CD4-positive, alpha-beta T cell treated with Interleukin-2 at 100 ng/mL for 4 hours (primary cell): ENCODE data around the gene PTCH2.
"Not testable (repeated sequence)": the region's sequence is repeated elsewhere in the genome, so short reads cannot be mapped to it uniquely, and the experiment has no call there.

ENCODE experiments used
- DNase-seq: peaks from one replicate; pipeline ENCODE4 v3.0.0-alpha.2; 2020; ENCODE audit warnings: low spot score

The PTCH2 gene

DNA sequence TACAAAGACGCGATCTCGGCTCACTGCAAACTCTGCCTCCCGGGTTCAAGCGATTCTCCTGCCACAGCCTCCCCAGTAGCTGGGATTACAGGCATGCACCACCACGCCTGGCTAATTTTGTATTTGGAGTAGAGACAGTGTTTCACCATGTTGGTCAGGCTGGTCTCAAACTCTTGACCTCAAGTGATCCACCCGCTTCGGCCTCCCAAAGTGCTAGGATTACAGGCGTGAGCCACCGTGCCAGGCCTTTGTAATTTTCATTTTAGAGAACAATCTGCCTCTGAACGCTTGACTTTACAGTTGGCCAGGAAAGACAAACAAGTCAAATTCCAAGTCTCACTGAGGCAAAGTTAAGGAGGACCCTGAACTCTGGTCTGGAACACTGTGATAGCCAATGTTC lies 4.8 kb downstream of the PTCH2 start:
- DNase-seq, result not testable (repeated sequence)

DNA sequence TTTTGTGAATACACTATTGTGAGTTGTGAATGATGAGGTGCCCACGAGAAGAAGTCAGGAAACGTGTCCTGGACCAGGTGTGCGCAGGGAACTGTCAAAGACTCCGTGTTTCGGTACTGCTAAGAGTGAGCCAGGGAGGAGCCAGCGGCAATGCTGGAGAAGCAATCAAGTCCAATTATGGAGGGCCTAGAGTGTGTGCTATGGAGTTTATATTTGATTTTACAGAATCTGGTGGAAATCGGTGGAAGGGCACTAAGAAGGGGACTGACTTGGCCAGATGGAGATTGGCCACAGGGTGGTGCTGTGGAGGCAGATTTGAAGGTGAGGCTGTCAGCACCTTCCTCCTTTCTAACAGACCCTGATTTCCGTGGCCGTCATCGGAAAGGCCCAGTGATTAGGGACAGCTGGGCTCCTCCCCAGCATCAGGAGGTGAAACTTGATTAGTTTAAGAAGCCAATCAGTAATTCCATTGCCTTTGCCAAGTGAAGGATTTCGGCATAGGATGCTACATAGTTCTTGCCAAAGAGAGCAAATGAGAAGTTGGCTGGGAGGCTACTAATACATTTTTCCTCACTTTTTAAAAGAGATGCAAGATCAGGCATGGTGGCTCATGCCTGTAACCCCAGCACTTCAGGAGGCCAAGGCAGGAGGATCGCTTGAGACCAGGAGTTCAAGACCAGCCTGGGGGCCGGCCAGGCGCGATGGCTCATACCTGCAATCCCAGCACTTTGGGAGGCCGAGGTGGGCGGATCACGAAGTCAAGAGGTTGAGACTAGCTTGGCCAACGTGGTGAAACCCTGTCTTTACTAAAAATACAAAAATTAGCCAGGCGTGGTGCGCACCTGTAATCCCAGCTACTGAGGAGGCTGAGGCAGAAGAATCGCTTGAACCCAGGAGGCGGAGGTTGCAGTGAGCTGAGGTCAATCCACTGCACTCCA lies 7.0 kb downstream of the PTCH2 start:
- DNase-seq, result peak; percentile 88

DNA sequence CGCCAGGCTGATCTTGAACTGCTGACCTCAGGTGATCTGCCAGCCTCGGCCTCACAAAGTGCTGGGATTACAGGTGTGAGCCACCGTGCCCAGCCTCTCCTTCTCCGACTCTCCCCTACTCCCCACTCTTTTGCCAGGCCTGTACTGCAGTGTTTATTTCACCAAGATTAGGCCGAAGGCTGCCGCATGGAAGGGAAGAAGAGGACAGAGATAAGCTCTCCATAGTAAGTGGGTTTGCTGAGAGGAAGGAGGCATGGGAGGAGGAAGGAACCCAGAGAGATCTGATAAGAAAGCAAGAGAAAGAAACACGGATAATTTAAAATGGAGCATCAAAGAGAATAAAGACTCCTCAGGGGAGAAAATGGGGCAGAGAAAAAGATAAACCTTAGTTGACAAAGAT lies 8.7 kb downstream of the PTCH2 start:
- no peak for DNase-seq

DNA sequence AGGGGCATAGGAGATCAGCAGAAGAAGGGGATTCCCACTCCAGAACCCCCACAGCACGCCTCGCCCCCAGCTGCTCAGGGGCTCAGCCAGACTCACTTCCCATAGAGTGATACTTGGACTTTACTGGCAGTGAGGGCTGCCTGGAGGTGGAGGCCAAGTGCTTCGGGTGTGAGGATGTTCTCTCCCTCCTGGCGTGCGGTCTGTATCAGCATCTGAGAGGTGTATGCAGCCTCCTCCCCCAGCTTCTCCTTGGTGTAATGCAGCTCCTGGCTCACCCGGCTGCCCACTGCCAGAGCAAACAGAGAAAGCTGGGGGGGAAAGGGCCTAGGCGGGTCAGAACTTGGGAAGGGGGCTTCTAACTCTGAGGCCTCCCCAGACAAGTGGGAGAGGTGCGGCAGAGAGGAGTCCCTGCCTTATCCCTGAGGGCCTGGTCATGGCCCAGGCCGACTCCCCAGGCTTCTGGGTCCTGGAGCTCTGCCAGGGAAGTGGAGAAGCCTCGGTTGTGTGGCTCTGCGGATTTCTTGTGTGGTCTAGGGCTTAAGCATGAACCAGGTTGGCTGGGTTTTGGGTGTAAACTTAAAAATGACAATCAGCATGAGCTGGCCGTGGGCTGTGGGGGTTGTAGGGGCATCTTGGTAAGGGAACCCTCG lies 10.9 kb downstream of the PTCH2 start:
- DNase-seq, result no peak

DNA sequence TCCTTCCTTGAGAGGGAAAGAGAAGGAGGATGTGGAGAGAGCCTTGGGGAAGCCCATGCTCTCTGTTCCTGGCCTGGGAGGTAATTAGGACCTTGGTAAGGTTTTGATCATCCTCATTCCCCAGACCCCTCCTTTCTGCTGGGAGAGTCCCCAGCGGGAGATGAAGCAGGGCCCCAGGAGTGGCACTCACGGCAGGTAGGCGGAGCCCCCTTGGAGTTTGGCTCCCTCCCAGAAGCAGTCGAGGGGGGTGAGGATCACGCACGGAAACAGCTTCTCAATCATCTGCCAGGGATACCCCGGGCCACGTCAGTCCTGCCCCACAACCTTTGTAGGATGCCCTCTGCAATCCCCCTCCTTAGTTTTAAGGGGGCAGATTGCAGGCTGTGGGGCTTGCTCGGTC lies 11.5 kb downstream of the PTCH2 start:
- no peak for DNase-seq

DNA sequence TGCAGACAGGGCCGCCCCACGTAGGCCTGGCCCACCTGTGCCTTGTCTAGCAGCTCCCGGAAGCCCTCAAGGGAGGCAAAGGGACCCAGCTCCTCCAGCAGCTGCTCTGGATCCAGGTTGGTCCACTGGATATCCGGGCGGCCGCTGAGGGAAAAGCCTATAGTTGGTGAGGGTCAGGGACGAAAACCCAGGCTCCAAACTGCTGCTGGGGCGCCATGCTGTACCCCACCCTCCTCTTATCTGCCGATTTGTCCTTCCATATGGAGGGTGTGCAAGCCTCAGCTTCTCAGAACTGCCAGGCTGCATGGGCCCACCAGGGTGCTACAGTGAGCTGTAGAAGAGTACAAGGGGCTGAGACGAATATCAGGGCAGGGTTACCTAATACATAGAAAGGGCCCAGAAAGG lies 12.2 kb downstream of the PTCH2 start:
- DNase-seq, result no peak

DNA sequence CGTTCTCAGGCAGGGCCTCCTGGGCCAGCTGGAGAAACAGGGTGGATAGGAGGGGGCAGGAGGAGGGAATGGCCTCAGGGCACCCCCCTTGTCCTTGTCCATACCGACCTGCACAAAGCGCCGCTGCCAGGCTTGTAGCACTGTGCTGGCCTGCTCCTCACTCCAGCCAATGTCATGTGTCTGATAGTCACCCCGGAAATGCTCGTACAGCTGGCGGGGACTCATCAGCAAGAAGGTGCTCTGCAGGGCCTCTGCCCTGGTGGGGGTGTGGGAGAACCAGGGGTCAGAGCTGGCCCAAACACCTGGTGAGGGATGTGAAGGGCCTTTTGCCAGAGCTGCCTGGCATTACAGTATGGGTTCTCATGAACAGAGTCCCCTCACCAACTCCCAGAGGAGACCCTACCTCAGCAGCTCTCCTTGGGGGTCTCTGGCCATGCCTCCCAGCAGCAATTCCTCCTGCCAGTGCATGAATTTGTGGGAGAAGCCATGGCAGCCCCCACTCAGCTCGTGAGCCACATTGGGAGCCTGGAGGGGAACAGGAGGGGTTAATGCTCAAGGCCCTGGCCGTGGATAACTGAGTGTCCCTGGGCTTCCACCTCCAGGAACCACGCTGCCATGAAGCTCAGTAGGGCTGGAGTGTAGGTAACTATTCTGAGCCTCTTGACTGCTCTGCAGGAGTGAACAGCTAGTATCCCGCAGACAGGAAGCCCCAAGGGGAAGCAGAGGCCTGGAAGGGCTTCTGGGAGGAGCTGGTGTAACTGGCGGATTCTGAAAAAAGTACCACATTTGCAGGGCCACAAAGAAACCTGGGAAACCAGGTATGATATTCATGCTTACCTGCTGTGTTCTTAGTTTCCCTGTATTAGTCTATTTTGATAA lies 13.3 kb downstream of the PTCH2 start:
- DNase-seq, result no peak

DNA sequence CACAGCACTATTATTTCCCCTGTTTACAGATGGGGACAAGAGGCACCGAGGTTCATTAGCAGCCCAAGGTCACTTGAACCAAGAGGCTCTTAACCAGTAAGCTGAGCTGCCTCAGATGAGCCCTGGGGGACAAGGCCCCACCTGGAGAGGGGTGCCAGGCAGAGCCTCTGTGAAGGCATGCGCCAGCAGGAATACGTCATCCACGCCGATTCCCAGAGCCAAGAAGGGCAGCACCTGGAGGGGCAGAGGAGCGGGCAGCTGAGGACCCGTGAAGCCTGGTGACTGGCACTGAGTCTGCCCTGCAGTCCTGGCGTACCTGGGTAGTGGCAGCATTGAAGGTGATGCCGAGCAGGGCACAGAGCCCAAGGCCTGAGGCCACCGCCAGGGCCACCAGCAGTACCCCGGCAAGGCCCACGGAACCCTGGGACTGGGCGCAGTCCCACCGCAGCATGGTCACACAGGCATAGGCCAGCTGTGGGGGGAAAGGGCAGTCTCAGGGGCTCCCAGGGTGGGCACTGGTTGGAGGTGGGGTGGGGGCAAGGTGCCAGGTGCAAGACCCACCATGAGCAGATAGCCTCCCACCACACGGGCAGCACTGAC lies 14.1 kb downstream of the PTCH2 start:
- no peak for DNase-seq

DNA sequence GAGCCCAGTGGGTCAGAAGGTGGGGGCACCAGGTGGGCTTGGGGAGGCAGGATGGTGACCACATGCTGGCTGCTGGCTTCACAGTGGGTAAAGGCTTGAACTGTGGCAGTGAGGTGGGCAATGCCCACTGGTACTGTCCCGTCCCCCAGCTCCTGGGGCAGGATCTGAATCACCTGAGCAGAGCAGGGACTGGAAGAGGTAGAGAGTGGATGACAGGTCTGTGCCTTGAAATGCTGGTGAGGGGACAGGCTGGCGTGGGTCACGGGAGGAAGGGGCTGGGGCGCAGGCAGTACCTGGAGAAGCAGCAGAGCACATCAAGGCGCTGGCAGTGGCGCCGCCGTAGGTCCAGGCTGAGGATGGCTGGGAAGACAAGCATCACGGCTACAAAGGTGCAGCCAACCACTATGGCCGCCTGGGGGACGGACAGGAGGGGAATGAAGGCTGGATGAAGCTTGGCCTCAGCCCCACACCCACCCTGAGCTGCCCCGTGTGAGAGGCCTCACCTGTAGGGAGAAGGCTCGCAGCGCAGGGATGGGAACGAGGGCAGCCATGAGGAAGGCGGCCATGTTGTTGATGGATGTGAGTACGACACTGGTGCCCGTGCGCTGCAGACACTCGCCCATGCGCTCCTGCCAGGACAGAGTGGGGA lies 14.9 kb downstream of the PTCH2 start:
- no peak for DNase-seq

DNA sequence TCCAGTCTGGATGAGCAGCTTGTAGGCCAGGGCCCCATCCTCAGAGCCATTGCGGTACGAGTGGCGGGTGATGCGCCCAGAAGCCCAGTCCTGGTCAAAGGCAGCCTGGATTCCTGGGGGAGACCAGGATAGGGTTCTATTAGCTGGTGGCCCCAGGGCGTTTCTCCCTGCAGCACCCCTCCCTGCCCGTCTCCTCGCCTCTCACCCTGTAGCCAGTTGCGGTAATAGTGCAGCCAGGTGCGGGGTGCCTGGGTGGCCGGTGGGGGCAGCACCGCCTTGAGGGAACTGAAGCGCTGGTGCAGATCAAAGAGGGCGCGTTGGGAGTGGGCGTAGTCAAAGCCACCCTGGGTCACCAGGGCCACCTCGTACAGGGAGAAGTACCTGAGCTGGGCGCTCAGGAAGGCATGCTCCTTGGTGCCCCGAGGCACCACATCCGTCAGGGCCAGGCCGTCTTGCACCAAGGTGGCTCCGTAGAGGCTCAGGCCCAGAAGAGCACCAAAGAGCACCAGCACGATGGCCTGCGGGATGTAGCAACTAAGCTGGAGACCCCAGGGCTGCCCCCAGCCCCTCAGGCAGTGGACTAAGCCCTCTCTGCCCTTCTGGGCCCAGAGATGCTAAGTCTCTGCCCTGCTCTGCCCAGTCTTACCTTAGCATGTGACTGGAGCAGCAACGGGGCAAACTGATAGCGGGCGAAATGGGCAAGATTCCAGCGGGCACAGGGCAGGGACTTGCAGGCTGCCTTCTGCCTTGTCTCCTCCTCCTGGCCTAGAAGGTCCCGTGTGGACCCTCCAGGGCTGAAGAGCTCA lies 15.7 kb downstream of the PTCH2 start:
- no peak for DNase-seq

DNA sequence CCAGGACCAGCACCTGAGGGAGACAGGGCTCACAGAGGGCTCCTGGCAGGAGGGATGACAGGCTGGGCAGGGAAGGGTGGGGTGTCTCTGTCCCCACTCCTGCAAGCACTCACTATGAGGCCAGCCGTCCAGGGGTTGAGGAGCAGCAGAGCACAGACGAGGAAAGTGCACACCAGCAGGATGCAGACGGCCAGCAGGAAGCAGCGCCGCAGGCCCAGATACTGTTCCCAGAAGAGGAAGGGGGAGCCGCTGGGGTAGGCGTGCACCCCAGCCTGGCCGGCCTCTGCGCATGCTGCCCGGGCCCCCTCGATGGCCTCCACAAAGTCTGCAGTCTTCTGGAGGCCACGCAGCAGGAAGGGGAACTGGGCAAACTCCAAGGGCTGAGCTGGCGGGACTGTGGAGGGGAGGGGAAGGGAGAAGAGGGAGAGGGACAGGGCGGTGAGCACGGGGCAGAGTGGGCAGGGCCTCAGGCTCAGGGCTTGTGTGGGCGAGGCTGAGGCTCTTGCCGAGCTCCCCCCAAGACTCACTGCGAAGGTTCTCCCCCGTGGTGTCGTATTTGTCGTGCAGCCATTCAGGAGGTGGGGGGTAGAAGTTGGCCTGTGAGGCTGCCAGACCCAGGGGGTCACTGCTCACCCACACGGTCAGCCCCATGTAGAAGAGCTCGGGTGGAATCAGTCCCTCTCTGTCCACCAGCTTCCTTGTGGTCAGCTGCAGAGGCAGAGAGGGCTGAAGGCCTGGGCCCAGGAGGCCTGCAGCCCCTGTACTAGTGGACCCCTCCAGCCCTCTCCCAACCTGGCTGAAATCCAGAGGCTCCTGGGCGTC lies 16.5 kb downstream of the PTCH2 start:
- no peak for DNase-seq

DNA sequence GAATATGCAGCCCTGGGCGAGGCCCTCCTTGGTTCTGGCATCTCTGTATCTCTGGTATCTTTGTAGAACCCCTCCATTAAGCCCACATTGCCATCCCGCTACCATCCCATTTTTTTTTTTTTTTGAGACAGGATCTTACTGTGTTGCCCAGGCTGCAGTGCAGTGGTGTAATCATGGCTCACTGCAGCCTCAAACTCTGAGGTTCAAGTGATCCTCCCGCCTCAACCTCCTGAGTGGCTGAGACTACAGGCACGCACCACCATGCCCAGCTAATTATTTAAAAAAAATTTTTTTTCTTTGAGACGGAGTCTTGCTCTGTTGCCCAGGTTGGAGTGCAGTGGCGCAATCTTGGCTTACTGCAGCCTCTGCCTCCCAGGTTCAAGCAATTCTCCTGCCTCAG lies 18.7 kb downstream of the PTCH2 start:
- not testable (repeated sequence) for DNase-seq

DNA sequence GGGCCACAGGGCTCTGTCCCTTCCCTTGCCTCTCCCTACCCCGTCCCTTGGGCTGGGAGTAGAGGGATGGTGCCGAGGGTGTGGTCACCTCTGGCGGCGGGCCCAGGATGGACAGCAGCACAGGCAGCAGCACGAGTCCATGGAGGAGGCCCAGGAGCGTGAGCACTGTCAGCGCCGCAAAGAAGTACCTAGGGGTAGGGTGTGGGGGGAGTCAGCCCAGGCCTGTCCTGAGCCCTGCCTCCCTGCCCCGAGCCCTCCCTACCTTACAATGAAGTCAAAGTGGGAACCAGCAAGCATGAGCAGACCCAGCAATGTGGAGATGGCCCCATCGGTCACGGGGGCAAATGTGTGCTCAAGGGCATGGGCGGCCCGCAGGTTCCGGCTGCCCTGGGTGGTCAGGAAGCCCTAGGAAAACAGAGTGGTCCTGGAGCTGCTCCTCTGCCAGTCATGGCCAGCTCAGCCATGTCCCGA lies 20.0 kb downstream of the PTCH2 start:
- DNase-seq, result no peak

DNA sequence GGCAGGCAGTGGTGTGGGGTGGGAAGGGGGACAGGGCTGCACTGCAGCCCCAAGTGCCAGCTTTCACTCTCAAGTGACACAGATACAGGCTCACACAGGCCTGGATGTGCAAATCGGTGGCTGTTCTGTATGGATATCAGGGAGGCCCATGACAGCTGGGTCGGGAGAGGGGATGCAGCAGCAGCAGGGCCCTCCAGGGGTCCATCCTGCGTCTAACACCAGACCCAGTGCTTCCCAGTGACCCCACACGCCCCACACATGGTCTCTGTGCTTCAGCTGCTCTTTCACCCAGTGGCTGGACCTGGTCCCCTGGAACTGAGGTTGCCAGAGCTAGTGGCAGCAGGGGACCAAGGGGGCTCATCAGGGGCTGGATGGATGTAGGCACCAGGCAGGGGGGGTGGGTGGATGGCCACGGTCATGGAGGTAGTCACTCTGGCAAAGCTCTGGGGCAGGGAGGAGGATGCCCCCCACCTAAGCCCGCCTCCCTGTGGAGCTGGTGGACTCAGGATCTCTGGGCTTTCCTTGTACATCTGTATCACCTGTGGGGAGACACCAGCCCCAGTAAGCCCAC lies 20.8 kb downstream of the PTCH2 start:
- no peak for DNase-seq

DNA sequence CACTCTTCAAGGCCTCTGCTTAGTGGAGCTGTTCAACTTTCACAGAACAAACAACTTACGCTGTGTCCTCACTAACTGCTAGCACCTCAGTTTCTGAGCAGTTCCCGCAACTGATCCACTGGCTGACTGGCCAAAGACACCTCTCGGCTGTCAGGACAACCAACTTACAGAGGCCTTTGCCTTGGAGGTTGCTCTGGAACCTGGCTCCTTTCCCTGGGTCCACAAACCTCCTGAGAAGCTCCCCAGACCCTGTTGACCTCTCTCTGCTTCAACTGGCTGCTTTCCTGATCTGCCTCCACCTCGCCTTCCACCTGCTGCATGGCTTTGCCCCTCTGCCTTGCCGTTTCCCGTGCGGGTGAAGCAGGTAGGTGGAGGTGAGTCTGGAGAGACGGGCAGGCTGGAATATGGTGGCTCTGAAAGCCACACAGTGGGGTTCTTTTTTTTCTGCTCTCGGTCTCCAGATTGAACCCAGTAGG lies 21.8 kb downstream of the PTCH2 start:
- no peak for DNase-seq

DNA sequence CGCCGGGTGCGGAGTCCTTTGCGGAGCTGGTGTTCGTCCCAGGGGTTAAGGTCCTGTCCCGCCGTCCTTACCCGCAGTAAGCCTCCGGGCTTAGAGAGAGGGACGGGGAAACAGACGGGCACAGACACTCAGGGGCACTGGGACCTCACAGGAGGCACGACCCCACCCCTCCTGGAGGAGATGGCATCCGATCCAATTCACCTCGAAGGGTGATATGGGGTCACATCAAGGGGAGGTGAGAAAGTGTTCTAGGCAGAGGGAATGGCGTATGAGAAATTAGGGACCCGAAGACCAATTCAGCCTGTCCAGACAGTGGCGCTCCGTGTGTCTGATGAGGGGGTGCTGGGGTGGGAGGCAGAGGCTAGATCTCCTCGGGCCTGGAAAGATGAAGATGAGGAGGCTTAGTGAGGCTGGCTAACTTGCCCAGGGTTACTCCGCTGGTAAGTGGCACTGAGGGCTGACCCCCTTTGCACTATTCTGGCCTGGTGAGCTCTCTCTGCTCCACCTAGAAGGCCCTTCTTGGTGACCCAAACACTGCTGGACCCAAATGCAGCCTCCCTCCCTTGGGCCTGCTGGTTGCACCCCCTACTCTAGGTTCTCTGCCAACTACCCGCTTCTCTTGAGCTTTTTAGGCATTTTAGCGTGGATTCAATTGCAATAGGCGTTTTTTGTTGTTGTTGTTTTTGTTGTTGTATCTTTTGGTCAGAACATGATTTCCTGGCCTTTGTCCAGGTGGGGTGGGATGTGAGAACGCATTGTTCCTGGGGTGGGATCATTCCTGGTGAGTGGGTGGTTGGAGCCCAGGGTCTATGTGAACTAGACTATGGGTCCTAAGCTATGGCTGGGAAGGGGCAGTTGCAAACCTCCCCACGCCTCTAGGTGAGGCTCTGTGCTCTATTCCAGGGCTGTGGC lies 22.5 kb downstream of the PTCH2 start:
- DNase-seq, result no peak

DNA sequence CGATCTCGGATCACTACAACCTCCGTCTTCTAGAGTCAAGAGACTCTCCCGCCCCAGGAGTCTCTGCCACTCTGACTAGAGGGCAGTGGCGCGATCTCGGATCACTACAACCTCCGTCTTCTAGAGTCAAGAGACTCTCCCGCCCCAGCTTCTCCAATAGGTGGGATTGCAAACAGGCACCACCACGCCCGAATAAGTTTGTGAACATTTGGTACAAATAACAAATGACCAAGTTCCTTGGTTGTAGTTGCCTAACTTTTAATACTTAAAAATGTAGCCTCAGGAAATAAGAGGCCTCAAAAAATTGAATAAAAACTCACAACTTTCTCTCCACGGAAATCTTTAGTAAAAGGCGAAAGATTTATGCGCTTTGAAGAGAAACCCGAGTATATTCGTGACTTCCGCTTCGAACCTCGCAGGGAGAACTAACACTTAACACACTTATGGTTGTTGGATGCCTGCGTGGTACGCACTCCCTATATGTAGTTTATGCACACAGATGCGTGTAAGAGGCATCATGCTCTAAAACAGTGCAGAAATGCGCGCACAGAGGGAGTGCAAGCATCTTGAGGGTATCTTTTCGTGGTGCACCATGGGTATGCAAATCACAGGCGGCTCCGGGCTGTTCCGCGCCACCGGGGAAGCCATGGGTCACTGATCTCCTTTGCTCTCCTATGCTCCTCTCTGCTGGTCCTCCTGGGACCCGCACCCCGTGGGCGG lies 23.3 kb downstream of the PTCH2 start:
- peak; percentile 82 for DNase-seq
